Karpas-422 (cell line): ENCODE measurements around the gene RNLS. TPM values are rescaled to one million over a fixed set of nuclear protein-coding genes. Genes with fewer than 3 reads are reported as not detected.
A peak's percentile ranks its signal among the peaks of the same experiment; 100 is the strongest.

Source experiments
- DNase-seq: peaks from one replicate; pipeline ENCODE4 v3.0.0-alpha.2; 2015
- H2AFZ ChIP-seq: fragments of 200-600 bp; sonication (generic); 2 replicates; pipeline ENCODE4 v1.6.1; 2014; ENCODE audit warnings: antibody characterized with exemption, low read length, mixed read lengths
- H3K27ac ChIP-seq: fragments of 200-600 bp; sonication (generic); 2 replicates; pipeline ENCODE4 v1.5.1; 2014; ENCODE audit warnings: mild to moderate bottlenecking, low read length, moderate library complexity
- H3K27me3 ChIP-seq: fragments of 200-600 bp; sonication (generic); 2 replicates; pipeline ENCODE4 v1.6.1; 2014; ENCODE audit warnings: low read length, mixed read lengths
- H3K36me3 ChIP-seq: fragments of 200-600 bp; sonication (generic); 2 replicates; pipeline ENCODE4 v1.6.1; 2014; ENCODE audit warnings: low read length, mixed read lengths; ENCODE audit not compliant: insufficient read depth
- H3K4me1 ChIP-seq: fragments of 200-600 bp; sonication (generic); 2 replicates; pipeline ENCODE4 v1.6.1; 2014; ENCODE audit warnings: mild to moderate bottlenecking, low read length, mixed read lengths
- H3K4me2 ChIP-seq: fragments of 200-600 bp; sonication (generic); 2 replicates; pipeline ENCODE4 v1.6.1; 2014; ENCODE audit warnings: low read length, low read depth, mild to moderate bottlenecking; ENCODE audit not compliant: poor library complexity, severe bottlenecking
- H3K4me3 ChIP-seq: fragments of 200-600 bp; sonication (generic); 2 replicates; pipeline ENCODE4 v1.5.1; 2014; ENCODE audit warnings: mild to moderate bottlenecking, antibody characterized with exemption, low read length, mixed read lengths
- H3K79me2 ChIP-seq: fragments of 200-600 bp; sonication (generic); 2 replicates; pipeline ENCODE4 v1.6.1; 2014; ENCODE audit warnings: mild to moderate bottlenecking, low read length, mixed read lengths
- H3K9ac ChIP-seq: fragments of 200-600 bp; sonication (generic); 2 replicates; pipeline ENCODE4 v1.6.0; 2014; ENCODE audit warnings: low read length
- H3K9me2 ChIP-seq: fragments of 200-600 bp; sonication (generic), shearing (Covaris generic); replicated peaks from 2 replicates; pipeline ENCODE4 v1.6.0; 2014; ENCODE audit warnings: mild to moderate bottlenecking, low read length, moderate library complexity; ENCODE audit not compliant: insufficient read depth
- H3K9me3 ChIP-seq: fragments of 300-700, 200-600 bp; sonication (generic); 2 replicates; pipeline ENCODE4 v1.6.1; 2014; ENCODE audit warnings: low read length, mixed read lengths
- H4K20me1 ChIP-seq: fragments of 200-600 bp; sonication (generic); 2 replicates; pipeline ENCODE4 v1.6.1; 2014; ENCODE audit warnings: mild to moderate bottlenecking, antibody characterized with exemption, low read length, low read depth; ENCODE audit not compliant: insufficient read depth
- total RNA-seq: library from RNA; depleted of rRNA; stranded (reverse); fragments of >200 nt; shearing (Covaris generic); gene quantifications from 2 replicates; pipeline ENCODE4 v1.2.3, GENCODE V29; 2014; ENCODE audit warnings: low replicate concordance; rRNA removed

RNLS gene
- total RNA-seq = not detected in 2 replicates

- peak within 1 kb of the TSS; percentile 38; the same call in 1 of the 2 replicates for H3K4me3 ChIP-seq
- no peaks in the 10 kb centered on the region for H3K79me2 ChIP-seq
- H3K27ac ChIP-seq = no peak within 1 kb of the TSS
- DNase-seq = peak; percentile 46
- no peaks in the 10 kb centered on the region for H3K9me3 ChIP-seq
- no peaks in the 10 kb centered on the region for H3K27me3 ChIP-seq
- no peaks in the 10 kb centered on the region for H4K20me1 ChIP-seq
- H2AFZ ChIP-seq = peak within 1 kb of the TSS; percentile 65
- H3K9ac ChIP-seq = 0 out of 2 replicates have a peak within 1 kb of the TSS, but pooled peaks have one; percentile 24
- H3K4me1 ChIP-seq = 0 out of 2 replicates have a peak, but pooled peaks cover 3% of the 10 kb centered on the region
- H3K4me2 ChIP-seq = peak within 1 kb of the TSS; percentile 44
- no peaks in the 10 kb centered on the region for H3K36me3 ChIP-seq
- H3K9me2 ChIP-seq = no peaks in the 10 kb centered on the region
Observed at GRCh38 chr10:88582806-88583583, at the start of gene RNLS. RNLS (minus strand) TSS chr10:88583318.

GRCh38 chr10:88624840-88625239 is 41.7 kb upstream of the RNLS start:
- H3K9ac ChIP-seq = no peak overlapping the region
- no peak for DNase-seq
- no peaks in the 10 kb centered on the region for H3K9me3 ChIP-seq
- no peaks in the 10 kb centered on the region for H4K20me1 ChIP-seq
- no peak overlapping the region for H3K4me2 ChIP-seq
- H3K27ac ChIP-seq = no peak overlapping the region
- H2AFZ ChIP-seq = no peak overlapping the region
- no peaks in the 10 kb centered on the region for H3K36me3 ChIP-seq
- H3K27me3 ChIP-seq = no peaks in the 10 kb centered on the region
- H3K9me2 ChIP-seq = no peaks in the 10 kb centered on the region
- H3K79me2 ChIP-seq = no peaks in the 10 kb centered on the region
- H3K4me1 ChIP-seq = no peaks in the 10 kb centered on the region
- no peak overlapping the region for H3K4me3 ChIP-seq

- no peaks in the 10 kb centered on the region for H3K9me3 ChIP-seq
- no peaks in the 10 kb centered on the region for H3K27me3 ChIP-seq
- no peaks in the 10 kb centered on the region for H3K36me3 ChIP-seq
- no peaks in the 10 kb centered on the region for H3K4me1 ChIP-seq
- no peak for DNase-seq
- H4K20me1 ChIP-seq = no peaks in the 10 kb centered on the region
- no peaks in the 10 kb centered on the region for H3K79me2 ChIP-seq
- no peaks in the 10 kb centered on the region for H3K9me2 ChIP-seq
- no peak overlapping the region for H3K9ac ChIP-seq
- H3K4me2 ChIP-seq = no peak overlapping the region
- H3K27ac ChIP-seq = no peak overlapping the region
- H3K4me3 ChIP-seq = no peak overlapping the region
- no peak overlapping the region for H2AFZ ChIP-seq
Observed at GRCh38 chr10:88623835-88624234, 40.7 kb upstream of the RNLS start.

GRCh38 chr10:88620441-88620840 is 37.3 kb upstream of the RNLS start:
- Histone ChIP-seq H4K20me1 (no peaks in the 10 kb centered on the region), H3K4me3 (no peak overlapping the region), H2AFZ (no peak overlapping the region), H3K4me1 (no peaks in the 10 kb centered on the region), H3K79me2 (no peaks in the 10 kb centered on the region), H3K27ac (no peak overlapping the region), H3K9ac (no peak overlapping the region), H3K36me3 (no peaks in the 10 kb centered on the region), H3K27me3 (no peaks in the 10 kb centered on the region), H3K9me2 (no peaks in the 10 kb centered on the region), H3K4me2 (no peak overlapping the region), H3K9me3 (no peaks in the 10 kb centered on the region)
- no peak for DNase-seq

- Histone ChIP-seq H3K4me3 (no peak overlapping the region), H3K27ac (no peak overlapping the region), H3K4me2 (no peak overlapping the region), H3K27me3 (no peaks in the 10 kb centered on the region), H3K9me2 (no peaks in the 10 kb centered on the region), H2AFZ (no peak overlapping the region), H3K9ac (no peak overlapping the region), H3K79me2 (no peaks in the 10 kb centered on the region), H3K36me3 (no peaks in the 10 kb centered on the region), H4K20me1 (no peaks in the 10 kb centered on the region), H3K4me1 (no peaks in the 10 kb centered on the region), H3K9me3 (no peaks in the 10 kb centered on the region)
- DNase-seq = no peak
Observed at GRCh38 chr10:88618496-88618895, 35.4 kb upstream of the RNLS start.

- Histone ChIP-seq H3K9me3 (no peaks in the 10 kb centered on the region), H3K4me2 (no peak overlapping the region), H3K27me3 (no peaks in the 10 kb centered on the region), H2AFZ (no peak overlapping the region), H3K36me3 (no peaks in the 10 kb centered on the region), H3K79me2 (no peaks in the 10 kb centered on the region), H3K27ac (no peak overlapping the region), H3K9me2 (no peaks in the 10 kb centered on the region), H4K20me1 (no peaks in the 10 kb centered on the region), H3K4me1 (no peaks in the 10 kb centered on the region), H3K4me3 (no peak overlapping the region), H3K9ac (no peak overlapping the region)
- no peak for DNase-seq
Observed at GRCh38 chr10:88617772-88618300, 34.7 kb upstream of the RNLS start.

- Histone ChIP-seq H3K36me3 (no peaks in the 10 kb centered on the region), H3K27me3 (no peaks in the 10 kb centered on the region), H3K9me2 (no peaks in the 10 kb centered on the region), H3K79me2 (no peaks in the 10 kb centered on the region), H3K9ac (no peak overlapping the region), H3K9me3 (no peaks in the 10 kb centered on the region), H2AFZ (no peak overlapping the region), H3K4me2 (no peak overlapping the region), H3K27ac (no peak overlapping the region), H3K4me1 (no peaks in the 10 kb centered on the region), H3K4me3 (no peak overlapping the region), H4K20me1 (no peaks in the 10 kb centered on the region)
- DNase-seq = no peak
Observed at GRCh38 chr10:88616250-88616977, 33.3 kb upstream of the RNLS start.

- Histone ChIP-seq H3K27me3 (no peaks in the 10 kb centered on the region), H3K27ac (no peak overlapping the region), H4K20me1 (no peaks in the 10 kb centered on the region), H3K9me3 (no peaks in the 10 kb centered on the region), H3K9ac (no peak overlapping the region), H3K36me3 (no peaks in the 10 kb centered on the region), H3K4me1 (no peaks in the 10 kb centered on the region), H3K9me2 (no peaks in the 10 kb centered on the region), H2AFZ (no peak overlapping the region), H3K4me2 (no peak overlapping the region), H3K79me2 (no peaks in the 10 kb centered on the region), H3K4me3 (no peak overlapping the region)
- no peak for DNase-seq
Observed at GRCh38 chr10:88608780-88609179, 25.7 kb upstream of the RNLS start.
